Right renal pelvis (tissue), 4 donors: Measurements from ENCODE around the gene TSKS. TPM values are rescaled to one million over a fixed set of nuclear protein-coding genes. Genes with fewer than 3 reads are reported as not detected.
A peak's percentile ranks its signal among the peaks of the same experiment; 100 is the strongest.
"Not testable (repeated sequence)": the region's sequence is repeated elsewhere in the genome, so short reads cannot be mapped to it uniquely, and the experiment has no call there.

Experiments used
- DNase-seq, 4 donors: peaks; one replicate each; pipeline ENCODE4 v3.0.0-alpha.2; 2013; ENCODE audit warnings: low read depth in 4 of 4, low spot score in 3 of 4, missing footprints in 1 of 4
- polyA plus RNA-seq, 4 donors: library from polyadenylated mRNA; unstranded; fragments of 120-200 nt; gene quantifications; one replicate each; pipeline ENCODE4 v1.2.1, GENCODE V29; 2013; ENCODE audit not compliant: insufficient read length in 4 of 4

Gene TSKS
- polyA plus RNA-seq, 4 donors = 0.11 to 0.38 TPM; not detected in 2

DNA sequence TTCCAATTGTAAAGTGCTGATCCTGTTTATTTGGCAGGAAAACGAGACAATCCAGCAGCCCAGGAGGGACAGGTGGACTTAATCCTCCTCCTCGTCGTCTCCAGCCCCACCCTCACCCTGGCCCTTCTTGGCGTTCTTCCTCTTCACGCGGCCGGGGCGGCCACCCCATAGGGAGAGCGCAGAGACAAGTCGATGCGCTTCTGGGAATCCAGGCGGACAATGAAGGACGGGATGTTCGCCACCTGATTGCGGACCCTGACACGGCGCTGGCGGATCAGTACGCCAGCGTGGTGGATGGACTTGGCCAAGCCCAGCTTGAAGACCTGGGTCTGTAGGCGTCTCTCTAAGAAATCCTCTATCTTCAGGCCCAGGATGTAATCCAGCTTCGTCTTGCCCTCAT, 43.7 kb downstream of the TSKS start:
- not testable (repeated sequence) for DNase-seq

DNA sequence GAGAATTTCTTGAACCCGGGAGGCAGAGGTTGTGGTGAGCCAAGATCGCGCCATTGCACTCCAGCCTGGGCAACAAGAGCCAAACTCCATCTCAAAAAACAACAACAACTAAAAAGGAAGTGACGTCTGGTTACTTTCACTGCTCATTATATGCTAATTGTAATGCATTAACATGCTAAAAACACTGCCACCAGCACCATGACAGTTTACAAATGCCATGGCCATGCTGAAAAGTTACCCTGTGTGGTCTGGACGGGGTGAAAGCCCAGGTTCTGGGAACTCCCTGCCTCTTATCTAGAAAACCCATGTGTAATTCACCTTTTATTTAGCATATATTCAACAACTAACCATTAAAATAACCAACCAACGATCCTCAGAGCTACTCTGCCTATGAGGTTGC, 44.1 kb downstream of the TSKS start:
- DNase-seq = no peak

DNA sequence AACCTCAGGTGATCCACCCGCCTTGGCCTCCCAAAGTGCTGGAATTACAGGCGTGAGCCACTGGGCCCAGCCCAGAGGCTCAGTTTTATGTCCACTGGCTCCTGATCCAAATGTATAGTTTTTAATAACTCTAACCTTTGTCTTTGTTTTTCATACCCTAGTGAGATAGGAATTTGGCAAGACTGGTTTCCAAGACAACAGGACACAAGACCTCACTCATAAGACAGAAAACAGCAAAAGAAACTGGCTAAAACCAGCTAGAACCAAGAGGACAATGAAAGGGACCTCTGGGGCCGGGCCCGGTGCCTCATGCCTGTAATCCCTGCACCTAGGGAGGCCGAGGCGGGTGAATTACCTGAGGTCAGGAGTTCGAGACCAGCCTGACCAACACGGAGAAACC, 44.6 kb downstream of the TSKS start:
- no peak for DNase-seq

DNA sequence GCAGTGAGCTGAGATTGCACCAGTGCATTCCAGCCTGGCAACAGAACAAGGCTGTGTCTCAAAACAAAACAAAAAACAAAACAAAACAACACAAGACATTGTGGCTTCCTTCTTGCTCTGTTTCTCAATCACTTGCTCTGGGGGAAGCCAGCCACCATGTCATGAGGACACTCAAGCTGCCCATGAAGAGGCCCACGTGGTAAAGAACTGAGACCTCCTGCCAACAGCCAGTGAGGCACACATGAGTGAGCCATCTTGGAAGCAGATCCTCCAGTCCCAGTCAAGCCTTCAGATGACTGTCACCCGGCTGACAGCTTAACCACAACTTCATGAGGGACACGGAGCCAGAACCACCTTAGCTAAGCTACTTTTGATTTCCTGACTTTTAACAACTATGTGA, 47.0 kb downstream of the TSKS start:
- no peak for DNase-seq

DNA sequence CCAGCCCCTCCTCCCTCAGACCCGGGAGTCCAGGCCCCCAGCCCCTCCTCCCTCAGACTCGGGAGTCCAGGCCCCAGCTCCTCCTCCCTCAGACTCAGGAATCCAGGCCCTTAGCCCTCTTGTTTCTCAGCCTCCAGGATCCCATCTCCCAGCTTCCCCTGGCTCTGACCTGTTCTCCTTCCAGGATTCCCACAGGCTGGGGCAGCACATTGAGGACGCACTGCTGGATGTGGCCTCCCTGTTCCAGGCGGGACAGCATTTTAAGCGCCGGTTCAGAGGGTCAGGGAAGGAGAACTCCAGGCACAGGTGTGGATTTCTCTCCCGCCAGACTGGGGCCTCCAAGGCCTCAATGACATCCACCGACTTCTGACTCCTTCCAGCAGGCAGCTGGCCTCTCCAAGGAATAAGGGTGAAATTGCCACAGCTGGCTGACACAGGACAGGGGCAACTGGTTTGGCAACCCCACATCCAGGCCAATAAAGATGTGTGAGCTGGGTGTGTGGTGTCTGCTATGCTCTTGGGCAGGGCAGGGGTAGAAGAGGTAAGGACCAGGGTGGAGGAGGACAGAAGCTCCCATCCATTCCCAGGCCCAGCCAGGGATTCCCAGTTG, 49.8 kb downstream of the TSKS start:
- DNase-seq = no peak

DNA sequence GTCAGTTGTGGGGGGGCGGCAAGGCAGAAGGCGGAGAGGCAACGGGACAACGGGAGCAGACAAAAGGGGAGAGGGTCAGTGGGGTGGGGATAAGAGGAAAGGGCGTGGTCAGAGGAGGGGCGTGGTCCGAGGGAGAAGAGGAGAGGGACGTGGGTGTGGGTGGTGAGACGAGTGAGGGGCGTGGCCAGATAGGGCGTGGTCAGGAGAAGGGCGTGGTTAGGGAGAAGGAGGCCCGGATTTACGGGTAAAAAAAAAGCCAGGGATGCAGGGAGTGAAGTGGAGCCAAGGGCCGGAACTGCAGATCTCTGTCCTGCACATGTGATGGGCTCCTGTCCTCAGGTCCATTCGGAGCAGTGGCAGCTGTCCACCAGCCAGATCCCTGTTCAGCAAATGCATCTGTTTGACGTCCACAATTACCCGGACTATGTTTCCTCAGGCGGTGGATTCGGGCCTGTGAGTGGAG, 50.7 kb downstream of the TSKS start:
- no peak for DNase-seq

DNA sequence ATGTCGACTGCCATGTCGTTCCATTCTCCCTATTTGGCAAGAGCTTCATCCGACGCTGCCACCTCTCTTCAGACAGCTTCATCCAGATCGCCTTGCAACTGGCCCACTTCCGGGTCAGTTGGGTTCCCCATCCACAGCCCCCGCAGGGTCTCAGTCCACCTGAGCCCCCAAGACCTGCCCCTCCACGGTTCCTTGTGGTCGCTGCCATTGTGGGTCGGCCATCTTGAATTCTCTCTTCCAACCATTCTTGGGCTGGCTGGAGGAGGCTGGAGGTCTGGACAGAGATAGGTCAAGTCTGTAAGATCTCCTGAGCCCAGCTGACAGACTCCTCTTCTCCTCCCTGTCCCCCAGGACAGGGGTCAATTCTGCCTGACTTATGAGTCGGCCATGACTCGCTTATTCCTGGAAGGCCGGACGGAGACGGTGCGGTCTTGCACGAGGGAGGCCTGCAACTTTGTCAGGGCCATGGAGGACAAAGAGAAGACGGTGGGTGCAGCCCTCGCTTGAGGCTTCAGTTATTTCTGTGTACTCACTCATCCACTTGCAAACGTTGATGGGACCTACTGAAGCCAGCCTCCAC, 52.6 kb downstream of the TSKS start:
- DNase-seq = no peak

DNA sequence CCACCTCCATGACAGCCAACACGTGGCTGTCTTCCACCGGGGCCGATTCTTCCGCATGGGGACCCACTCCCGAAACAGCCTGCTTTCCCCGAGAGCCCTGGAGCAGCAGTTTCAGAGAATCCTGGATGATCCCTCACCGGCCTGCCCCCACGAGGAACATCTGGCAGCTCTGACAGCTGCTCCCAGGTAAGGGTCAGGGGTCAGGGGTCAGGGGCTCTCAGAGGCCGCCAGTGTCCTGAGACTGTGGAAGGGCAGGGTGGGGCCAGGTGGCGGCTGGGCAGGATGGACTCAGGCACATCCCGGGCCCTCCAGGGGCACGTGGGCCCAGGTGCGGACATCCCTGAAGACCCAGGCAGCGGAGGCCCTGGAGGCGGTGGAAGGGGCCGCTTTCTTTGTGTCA, 57.2 kb downstream of the TSKS start:
- DNase-seq = no peak

DNA sequence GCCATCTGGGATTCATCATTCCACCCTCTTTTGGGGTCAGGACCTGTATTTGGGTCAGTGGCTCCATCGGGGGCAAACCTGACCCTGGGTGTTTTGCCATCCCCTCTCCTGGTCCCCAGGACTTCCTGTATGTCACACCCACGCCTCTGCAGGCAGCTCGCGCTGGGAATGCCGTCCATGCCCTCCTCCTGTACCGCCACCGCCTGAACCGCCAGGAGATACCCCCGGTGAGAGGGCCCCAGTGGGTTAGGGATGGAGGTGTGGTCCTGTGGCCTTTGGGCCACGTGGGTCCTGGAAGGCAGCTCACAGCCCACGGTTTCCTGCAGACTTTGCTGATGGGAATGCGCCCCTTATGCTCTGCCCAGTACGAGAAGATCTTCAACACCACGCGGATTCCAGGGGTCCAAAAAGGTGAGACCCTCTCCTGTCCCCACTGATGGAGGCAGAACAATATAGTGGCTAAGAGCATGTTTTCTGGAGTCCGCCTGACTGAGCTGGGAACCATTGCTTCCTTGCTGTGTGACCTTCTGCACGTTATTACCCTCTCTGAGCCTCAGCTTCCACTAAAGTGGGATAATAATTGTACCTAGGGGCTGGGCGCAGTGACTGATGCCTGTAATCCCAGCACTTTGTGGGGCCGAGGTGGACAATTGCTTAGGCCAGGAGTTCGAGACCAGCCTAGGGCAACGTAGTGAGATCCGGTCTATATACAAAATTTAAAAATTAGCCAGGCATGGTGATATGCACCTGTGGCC, 58.0 kb downstream of the TSKS start:
- DNase-seq = no peak

DNA sequence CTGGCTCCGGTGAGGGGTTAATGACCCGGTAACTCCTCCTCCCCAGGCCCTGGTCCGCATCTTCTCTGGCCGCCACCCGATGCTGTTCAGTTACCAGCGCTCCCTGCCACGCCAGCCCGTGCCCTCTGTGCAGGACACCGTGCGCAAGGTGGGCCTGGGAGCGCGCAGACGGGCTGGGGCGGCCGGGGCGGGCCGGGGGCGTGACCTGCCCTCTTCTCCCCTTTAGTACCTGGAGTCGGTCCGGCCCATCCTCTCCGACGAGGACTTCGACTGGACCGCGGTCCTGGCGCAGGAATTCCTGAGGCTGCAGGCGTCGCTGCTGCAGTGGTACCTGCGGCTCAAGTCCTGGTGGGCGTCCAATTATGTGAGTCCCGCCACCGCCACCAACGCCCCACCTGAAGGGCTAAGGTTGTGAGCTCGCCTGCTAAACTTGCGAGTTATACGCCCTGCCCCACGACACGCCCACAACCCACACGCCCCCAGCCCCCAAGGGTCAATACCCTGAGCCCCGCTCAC, 61.8 kb downstream of the TSKS start:
- DNase-seq = no peak

DNA sequence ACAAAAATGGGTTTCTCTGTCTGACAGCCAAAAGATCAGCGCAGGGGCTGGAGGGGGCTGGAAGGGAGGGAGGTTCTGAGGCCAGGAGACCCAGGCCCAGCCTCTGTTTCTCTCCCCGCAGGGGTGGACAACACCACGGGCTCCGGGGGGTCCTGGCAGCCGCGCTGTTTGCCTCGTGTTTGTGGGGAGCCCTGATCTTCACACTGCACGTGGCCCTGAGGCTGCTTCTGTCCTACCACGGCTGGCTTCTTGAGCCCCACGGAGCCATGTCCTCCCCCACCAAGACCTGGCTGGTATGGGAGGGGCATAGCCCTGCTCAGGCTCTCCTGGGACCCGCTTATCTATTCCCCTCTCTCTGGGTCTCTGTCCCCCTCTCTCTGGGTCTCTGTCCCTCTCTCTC, 62.5 kb downstream of the TSKS start:
- DNase-seq = no peak

DNA sequence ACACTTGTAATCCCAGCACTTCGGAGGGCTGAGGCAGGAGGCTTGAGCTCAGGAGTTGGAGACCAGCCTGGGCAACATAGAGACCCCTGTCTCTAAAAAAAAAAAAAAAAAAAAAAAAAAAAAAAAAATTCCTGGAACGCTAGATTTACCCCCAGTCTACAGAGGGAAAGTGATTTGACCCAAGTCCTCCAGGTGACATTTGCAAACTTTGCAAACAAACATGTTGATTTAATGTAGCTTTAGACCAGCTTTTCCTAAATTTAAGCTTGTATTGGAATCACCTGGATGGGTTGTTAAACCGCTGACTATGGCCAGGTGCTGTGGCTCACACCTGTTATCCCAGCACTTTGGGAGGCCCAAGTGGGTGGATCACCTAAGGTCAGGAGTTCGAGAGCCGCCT, 63.7 kb downstream of the TSKS start:
- no peak for DNase-seq

DNA sequence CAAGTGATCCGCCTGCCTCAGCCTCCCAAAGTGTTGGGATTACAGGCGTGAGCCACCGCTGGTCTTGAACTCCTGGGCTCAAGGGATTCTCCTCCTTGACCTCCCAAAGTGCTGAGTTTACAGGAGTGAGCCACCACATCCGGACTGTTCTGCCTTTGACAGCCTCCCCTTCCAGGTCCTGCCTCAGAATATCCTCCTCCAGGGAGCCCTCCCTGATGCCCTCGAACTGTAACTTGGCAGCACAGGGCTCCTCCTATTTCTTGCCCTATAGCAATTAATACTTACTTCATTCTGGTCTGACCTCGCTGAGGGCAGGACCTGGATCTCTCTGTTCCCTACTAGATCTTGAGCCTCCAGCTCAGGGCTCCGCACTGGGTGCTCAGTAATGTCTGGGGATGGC, 66.2 kb downstream of the TSKS start:
- DNase-seq = no peak

DNA sequence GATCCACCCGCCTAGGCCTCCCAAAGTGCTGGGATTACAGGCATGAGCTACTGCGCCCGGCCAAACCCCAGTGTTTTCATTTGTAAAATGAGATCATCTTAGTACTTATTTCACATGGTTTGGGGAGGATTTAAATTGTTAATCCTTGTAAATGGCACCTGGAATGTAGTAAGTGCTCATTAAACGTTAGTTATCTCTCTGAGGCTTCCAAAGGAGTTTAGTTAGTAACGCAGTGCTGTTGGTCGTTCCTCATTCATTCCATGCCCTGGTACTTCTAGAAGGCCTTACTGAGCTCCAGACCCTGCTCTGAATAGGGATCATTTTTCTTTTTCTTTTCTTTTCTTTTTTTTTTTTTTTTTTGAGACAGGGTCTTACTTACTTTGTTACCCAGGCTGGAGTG, 67.0 kb downstream of the TSKS start:
- DNase-seq = no peak

DNA sequence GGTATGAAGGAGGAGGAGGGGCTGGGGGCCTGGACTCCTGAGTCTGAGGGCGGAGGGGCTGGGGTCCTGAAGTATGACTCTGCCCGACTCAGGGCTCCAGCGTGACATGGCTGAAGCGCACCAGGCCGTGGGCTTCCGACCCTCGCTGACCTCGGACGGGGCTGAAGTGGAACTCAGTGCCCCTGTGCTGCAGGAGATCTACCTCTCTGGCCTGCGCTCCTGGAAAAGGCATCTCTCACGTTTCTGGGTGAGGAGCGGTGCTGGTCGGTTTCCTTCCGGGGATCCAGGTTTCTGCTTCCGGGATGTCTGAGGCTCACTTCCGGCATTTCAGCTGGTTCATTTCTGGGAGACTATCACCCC, 71.0 kb downstream of the TSKS start:
- no peak for DNase-seq

DNA sequence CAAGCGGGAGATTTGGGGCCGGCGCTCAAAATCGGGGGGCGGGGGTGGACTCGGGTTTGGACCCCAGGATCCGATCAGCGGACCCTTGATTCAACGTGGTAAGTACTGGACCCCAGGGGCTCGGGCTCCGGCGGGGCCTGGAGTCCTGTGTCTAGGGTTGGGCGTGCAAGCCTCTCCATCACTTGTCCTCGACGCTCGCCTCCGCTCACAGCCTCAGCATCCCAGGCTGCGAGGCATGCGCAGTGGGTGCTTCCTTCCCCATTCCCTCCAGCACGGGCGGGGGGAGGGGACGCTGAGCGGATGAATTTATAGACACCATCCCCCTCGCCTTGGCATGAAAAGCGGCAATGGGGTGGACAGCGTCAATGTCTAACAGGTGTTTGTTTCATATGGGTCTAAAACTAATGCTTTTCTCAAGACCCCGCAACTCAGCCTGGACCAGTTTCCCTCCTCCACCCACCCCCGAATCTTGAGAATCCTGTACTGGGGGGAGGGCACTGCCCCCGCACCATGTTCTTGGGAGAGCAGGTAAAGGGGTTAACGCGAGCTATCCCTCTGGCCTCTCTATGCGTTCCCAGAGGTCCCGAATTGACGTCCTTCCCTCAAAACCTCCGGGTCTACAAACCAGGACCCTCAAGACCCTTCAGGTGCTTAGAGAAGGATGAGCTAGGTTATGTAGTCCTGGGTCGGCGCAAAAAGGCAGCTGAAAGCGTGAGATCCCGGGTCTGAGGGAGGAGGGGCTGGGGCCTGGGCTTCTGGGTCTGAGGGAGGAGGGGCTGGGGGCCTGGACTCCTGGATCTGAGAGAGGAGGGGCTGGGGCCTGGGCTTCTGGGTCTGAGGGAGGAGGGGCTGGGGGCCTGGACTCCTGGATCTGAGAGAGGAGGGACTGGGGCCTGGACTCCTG, 71.6 kb downstream of the TSKS start:
- DNase-seq = no peak

DNA sequence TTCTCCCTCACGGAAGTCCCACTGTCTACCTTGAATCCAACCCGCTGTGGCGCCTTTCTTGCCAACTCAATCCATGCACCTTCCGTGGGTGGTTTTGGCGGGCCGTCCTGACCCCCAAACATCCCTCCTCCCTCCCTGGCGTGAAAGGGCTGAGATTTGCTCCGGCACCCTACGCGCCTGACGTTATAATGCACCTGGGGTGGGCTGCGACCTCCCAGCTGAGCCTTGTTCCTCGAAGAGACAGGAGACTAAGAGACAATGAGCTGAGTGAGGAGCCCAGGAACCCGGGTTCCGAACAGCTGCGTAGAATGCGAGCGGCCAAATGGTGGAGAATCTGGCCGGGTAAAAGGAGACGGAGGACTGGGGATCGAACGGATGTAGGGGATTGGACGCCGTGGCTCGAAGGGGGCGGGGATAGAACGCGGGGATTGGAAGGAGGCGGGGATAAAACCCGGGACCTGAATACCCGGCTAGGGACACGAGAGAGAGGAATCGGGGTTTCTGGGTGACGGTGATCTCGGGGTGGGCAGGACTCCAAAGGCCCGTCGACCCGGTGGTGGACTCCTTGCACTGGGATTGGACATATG, 72.4 kb downstream of the TSKS start, which contains the start of gene CPT1C:
Gene CPT1C, plus strand, starts transcription at position 461 of the 587 bp plus-strand sequence. CDS start 1,137 bp downstream, outside the sequence.
- peak in 1 of 4 donors; percentile 53 for DNase-seq

DNA sequence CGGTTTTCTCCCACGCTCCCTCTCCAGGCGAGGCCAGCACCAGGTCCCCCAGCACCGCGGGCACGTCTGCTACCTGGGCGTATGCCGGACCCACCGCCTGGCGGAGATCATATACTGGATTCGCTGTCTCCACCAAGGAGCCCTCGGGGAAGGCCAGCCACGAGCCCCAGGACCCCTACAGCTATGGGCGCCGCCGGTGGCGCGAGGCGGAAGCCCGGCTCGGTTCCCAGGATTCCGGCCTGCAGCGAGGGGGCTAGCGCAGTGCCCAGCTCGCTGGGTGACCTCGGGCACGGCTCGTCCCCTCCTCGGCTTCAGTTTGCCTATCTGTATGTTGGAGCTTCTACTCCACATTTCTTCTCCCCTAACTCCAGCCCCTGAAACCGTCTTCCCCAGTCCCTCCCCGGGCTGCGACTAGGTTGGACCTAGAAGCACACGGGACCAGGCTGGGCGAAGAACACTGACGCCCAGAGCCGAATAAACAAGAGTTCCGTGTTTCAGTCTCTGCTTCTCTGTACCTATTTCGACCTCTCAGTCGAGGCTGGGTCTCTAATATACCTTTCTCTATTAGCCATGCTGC, 72.9 kb downstream of the TSKS start:
- DNase-seq = no peak
